Stomach smooth muscle (tissue), 2 donors: ENCODE measurements around the gene BARX2.

Experiments used
- H3K27ac ChIP-seq: one replicate; pipeline ENCODE4 v1.7.0; 2013; ENCODE audit warnings: mild to moderate bottlenecking, low read length, inconsistent platforms
- H3K27me3 ChIP-seq, 2 donors: one replicate each; pipeline ENCODE4 v1.7.0; 2013; ENCODE audit warnings: low read length in 2 of 2; ENCODE audit not compliant: insufficient read depth in 2 of 2, control insufficient read depth in 1 of 2
- H3K36me3 ChIP-seq, 2 donors: one replicate each; pipeline ENCODE4 v1.7.0; 2013; ENCODE audit warnings: low read length in 2 of 2; ENCODE audit not compliant: control insufficient read depth in 2 of 2, insufficient read depth in 2 of 2
- H3K4me1 ChIP-seq: one replicate; pipeline ENCODE4 v1.7.0; 2013; ENCODE audit warnings: low read length; ENCODE audit not compliant: control insufficient read depth, insufficient read depth
- H3K4me3 ChIP-seq, 2 donors: one replicate each; pipeline ENCODE4 v1.7.0; 2013; ENCODE audit warnings: low read length in 2 of 2
- H3K9ac ChIP-seq, 2 donors: one replicate each; pipeline ENCODE4 v1.7.0; 2013; ENCODE audit warnings: low read length in 2 of 2, mild to moderate bottlenecking in 1 of 2
- H3K9me3 ChIP-seq, 2 donors: one replicate each; pipeline ENCODE4 v1.7.0; 2013; ENCODE audit warnings: low read length in 2 of 2; ENCODE audit not compliant: control insufficient read depth in 2 of 2
- donor health status: healthy.
- donor health status: Pancreatic carcinoma.

The BARX2 gene

GRCh38 chr11:129352676-129353075, 23.0 kb upstream of the BARX2 start:
- Histone ChIP-seq H3K4me3 (no peak overlapping the region), H3K27me3 (peaks cover 2 to 3% of the 10 kb centered on the region in 2 donors), H3K4me1 (no peaks in the 10 kb centered on the region), H3K27ac (no peak overlapping the region), H3K9ac (no peak overlapping the region), H3K36me3 (no peaks in the 10 kb centered on the region), H3K9me3 (no peaks in the 10 kb centered on the region)

DNA sequence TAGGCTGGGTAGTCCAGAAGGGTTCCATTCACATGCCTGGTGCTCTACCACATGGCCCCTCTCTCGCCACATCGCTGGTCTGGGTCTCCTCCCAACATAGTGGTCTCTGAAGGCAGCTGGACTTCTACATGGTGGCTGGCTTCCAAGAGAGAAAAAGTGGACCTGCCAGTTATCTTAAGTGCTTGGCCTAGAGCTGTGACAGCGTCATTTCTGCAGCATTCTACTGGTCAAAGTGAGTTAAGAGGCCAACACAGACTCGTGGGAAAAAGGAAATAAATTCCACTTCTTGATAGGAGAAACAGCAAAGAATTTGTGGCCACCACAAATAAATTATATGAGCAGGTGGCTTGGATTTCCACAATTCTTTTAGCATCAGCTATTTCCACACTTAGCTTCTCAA, 21.0 kb upstream of the BARX2 start:
- Histone ChIP-seq H3K4me1 (no peaks in the 10 kb centered on the region), H3K9ac (no peak overlapping the region), H3K36me3 (no peaks in the 10 kb centered on the region), H3K27ac (no peak overlapping the region), H3K9me3 (peaks cover 0 to 5% of the 10 kb centered on the region in 2 donors), H3K27me3 (peaks cover 2 to 3% of the 10 kb centered on the region in 2 donors), H3K4me3 (no peak overlapping the region)

- Histone ChIP-seq H3K36me3 (no peaks in the 10 kb centered on the region), H3K9me3 (peaks cover 0 to 6% of the 10 kb centered on the region in 2 donors), H3K27me3 (peaks cover 9 to 11% of the 10 kb centered on the region in 2 donors), H3K9ac (no peak overlapping the region), H3K4me1 (no peaks in the 10 kb centered on the region), H3K4me3 (no peak overlapping the region), H3K27ac (no peak overlapping the region)
These were observed 15.9 kb upstream of the BARX2 start for GRCh38 chr11:129359748-129360147.

GRCh38 chr11:129364143-129364654, 11.4 kb upstream of the BARX2 start:
- no peaks in the 10 kb centered on the region for H3K4me1 ChIP-seq
- H3K36me3 ChIP-seq = no peaks in the 10 kb centered on the region
- no peak overlapping the region for H3K9ac ChIP-seq
- H3K27me3 ChIP-seq = peaks cover 20 to 26% of the 10 kb centered on the region in 2 donors
- peaks cover 0 to 6% of the 10 kb centered on the region in 2 donors for H3K9me3 ChIP-seq
- H3K27ac ChIP-seq = no peak overlapping the region
- H3K4me3 ChIP-seq = peak overlapping the region in 1 of 2 donors; percentile 24

- peaks cover 23 to 28% of the 10 kb centered on the region in 2 donors for H3K27me3 ChIP-seq
- H3K9me3 ChIP-seq = no peaks in the 10 kb centered on the region
- no peaks in the 10 kb centered on the region for H3K4me1 ChIP-seq
- no peak overlapping the region for H3K27ac ChIP-seq
- no peaks in the 10 kb centered on the region for H3K36me3 ChIP-seq
- no peak overlapping the region for H3K9ac ChIP-seq
- H3K4me3 ChIP-seq = no peak overlapping the region
These were observed 9.8 kb upstream of the BARX2 start for GRCh38 chr11:129365816-129366215.

GRCh38 chr11:129366737-129367597, 8.7 kb upstream of the BARX2 start:
- Histone ChIP-seq H3K36me3 (no peaks in the 10 kb centered on the region), H3K9ac (no peak overlapping the region), H3K4me3 (no peak overlapping the region), H3K27me3 (peaks cover 33 to 40% of the 10 kb centered on the region in 2 donors), H3K9me3 (no peaks in the 10 kb centered on the region), H3K4me1 (no peaks in the 10 kb centered on the region), H3K27ac (no peak overlapping the region)

GRCh38 chr11:129368889-129369672, 6.6 kb upstream of the BARX2 start:
- no peaks in the 10 kb centered on the region for H3K9me3 ChIP-seq

DNA sequence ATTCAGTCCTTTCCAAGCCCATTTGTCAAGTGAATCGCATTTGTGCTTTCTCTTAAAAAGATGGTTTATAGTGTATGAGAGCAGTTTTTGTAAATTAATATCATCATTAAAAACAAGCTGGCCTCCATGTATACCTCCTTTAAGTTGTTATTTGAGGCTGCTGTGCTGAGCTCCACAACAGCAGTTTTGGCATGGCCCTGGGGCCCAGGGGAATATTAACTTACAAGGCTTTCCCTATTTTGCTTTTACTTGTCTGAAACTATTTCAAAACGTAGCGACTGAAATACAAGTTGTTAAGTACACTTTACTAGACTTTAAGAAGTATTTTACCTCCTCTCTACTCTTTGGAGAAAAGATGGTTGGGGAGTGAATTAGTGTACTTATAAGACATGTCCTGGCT, 4.9 kb upstream of the BARX2 start:
- Histone ChIP-seq H3K27me3 (peaks cover 51 to 63% of the 10 kb centered on the region in 2 donors), H3K9ac (no peak overlapping the region), H3K4me1 (peaks cover 28% of the 10 kb centered on the region), H3K27ac (no peak overlapping the region), H3K4me3 (no peak overlapping the region), H3K9me3 (no peaks in the 10 kb centered on the region), H3K36me3 (no peaks in the 10 kb centered on the region)

More at GRCh38 chr11:129368889-129369672, 6.6 kb upstream of the BARX2 start:
- Histone ChIP-seq H3K36me3 (no peaks in the 10 kb centered on the region), H3K9ac (no peak overlapping the region), H3K27me3 (peaks cover 42 to 54% of the 10 kb centered on the region in 2 donors), H3K27ac (no peak overlapping the region), H3K4me3 (no peak overlapping the region), H3K4me1 (peaks cover 17% of the 10 kb centered on the region)

DNA sequence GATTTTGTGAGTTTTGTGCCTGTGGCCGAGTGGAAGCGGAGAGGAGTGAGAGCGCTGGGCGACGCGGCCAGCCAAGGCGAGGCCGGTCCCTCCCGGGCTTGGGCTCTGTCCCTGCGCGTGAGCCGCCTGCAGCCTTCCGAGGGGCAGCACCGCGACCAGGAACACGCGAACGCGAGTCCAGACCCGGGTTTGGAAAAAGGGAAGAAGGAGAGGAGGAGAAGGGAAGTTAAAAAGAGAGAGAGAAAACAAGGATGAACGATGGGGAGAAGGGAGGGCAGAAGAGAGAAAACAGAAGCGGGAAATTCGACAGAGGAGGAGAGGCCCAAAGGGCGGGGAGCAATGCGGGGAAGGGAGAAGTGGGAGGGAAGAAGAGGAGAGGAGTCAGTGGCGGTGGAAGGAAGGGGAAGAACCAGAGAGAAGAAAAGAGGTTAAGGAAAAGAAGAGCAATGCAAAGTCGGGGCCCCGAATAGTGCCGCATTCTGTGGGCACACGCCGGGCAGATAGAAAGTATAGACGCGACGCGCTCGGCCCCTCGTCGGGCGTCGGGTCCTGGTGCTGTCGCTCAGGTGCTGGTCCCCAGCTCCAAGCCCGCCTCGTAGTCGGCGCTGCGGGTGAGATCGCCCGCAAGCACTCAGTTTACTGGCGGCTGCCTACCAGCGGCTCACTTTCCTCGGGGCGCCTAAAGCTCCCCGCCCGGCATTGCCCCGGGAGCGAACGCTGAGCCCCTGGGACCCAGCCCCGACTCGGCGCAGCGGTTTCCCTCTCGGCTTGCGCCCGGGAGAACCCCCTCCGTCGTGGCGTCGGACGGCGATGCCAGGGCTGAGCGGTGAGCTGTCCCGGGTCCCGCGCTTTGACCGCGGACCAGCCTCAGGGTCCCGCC, 2.8 kb upstream of the BARX2 start:
- Histone ChIP-seq H3K4me3 (peak overlapping the region; percentile 40 to 66), H3K9me3 (no peaks in the 10 kb centered on the region), H3K27me3 (peaks cover 59 to 72% of the 10 kb centered on the region in 2 donors), H3K4me1 (peaks cover 34% of the 10 kb centered on the region), H3K9ac (no peak overlapping the region), H3K27ac (no peak overlapping the region), H3K36me3 (no peaks in the 10 kb centered on the region)

GRCh38 chr11:129373489-129373953, 2.1 kb upstream of the BARX2 start:
- Histone ChIP-seq H3K27me3 (peaks cover 62 to 72% of the 10 kb centered on the region in 2 donors), H3K4me3 (peak overlapping the region; percentile 40 to 66), H3K9ac (no peak overlapping the region), H3K27ac (no peak overlapping the region), H3K36me3 (no peaks in the 10 kb centered on the region), H3K4me1 (peaks cover 34% of the 10 kb centered on the region), H3K9me3 (no peaks in the 10 kb centered on the region)
